SK-N-SH (cell line): Measurements from ENCODE around the gene ARL14EPL. TPM values are rescaled to one million over a fixed set of nuclear protein-coding genes. Genes with fewer than 3 reads are reported as not detected.

Source experiments
- polyA plus RNA-seq, 3 experiments: library from polyadenylated mRNA; depleted of rRNA; stranded (reverse); fragments of >200 nt; gene quantifications; 2 replicates each; pipeline ENCODE4 v1.2.3, GENCODE V29; 2012

Gene ARL14EPL
- polyA plus RNA-seq, 1 of the 3 experiments (the other 2 are of a cell fraction) = not detected

Other genes with a start within 250 kb of the ARL14EPL start
- 2.9 and 3.1 TPM in 2 replicates for gene CDO1, start 215.8 kb upstream of the ARL14EPL start, polyA plus RNA-seq (2012; rRNA removed)
- 29.1 and 39.0 TPM in 2 replicates for gene ATG12, start 190.9 kb upstream of the ARL14EPL start, polyA plus RNA-seq (2012; rRNA removed)
- 21.6 and 26.3 TPM in 2 replicates for gene AP3S1, start 190.5 kb upstream of the ARL14EPL start, polyA plus RNA-seq (2012; rRNA removed)
- 0.02 and 0.10 TPM in 2 replicates for gene LVRN, start 70.0 kb upstream of the ARL14EPL start, polyA plus RNA-seq (2012; rRNA removed)
- gene COMMD10, start 52.6 kb downstream of the ARL14EPL start, polyA plus RNA-seq (2012; rRNA removed) = 9.4 and 13.6 TPM in 2 replicates